Measurements from ENCODE around the gene SRPK2.

The SRPK2 gene

DNA sequence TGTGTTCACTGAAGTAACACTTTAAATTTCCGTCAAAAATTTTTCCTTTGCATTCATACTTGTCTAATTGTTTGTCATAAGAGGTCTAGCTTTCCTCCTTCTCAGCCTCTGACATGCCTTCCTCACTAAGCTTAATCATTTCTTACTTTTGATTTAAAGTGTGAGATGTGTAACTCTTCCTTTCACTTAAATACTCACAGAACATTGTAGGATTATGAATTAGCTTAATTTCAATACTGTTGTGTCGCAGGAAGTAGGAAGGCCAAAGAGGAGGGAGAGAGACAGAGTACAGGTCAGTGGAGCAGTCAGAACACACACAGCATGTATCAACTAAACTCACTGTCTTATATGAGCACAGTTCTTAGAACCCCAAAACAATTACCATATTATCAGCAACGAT, 99.0 kb downstream of the SRPK2 start:
- Histone ChIP-seq H3K9me3 (ENCODE audit: control insufficient read depth, insufficient read depth, low read depth, low read length) (no peaks in the 10 kb centered on the region), H3K27ac (ENCODE audit: extremely low read depth, low read depth, low read length) (no peak overlapping the region), H3K4me1 (ENCODE audit: control insufficient read depth, insufficient read depth, low read length) (no peaks in the 10 kb centered on the region), H3K4me3 (ENCODE audit: low read depth, low read length) (no peak overlapping the region), H3K36me3 (ENCODE audit: control insufficient read depth in 2 of 2, insufficient read depth in 1 of 2, low read length in 2 of 2) (no peaks in the 10 kb centered on the region)
- ChIA-PET CTCF (interaction anchor here (0.6 kb wide), 1 partner anchor 20 kb away, joined by 4 read pairs; no protein-coding TSS in a partner anchor), POLR2A (no interaction called here)
- TF ChIP-seq ZNF521 (tag by site-specific recombination; IDR thresholded peaks at IDR 0.05), result no peak
- TF ChIP-seq ZFP41 (tag by site-specific recombination; IDR thresholded peaks at IDR 0.05; ENCODE audit: borderline replicate concordance), result no peak
- TF ChIP-seq ZNF621 (tag by site-specific recombination; IDR thresholded peaks at IDR 0.05), result no peak
- no peak for TF ChIP-seq ZNF529 (tag by site-specific recombination; IDR thresholded peaks at IDR 0.05; ENCODE audit: insufficient replicate concordance)
- no peak for TF ChIP-seq YY2 (tag by site-specific recombination; IDR thresholded peaks at IDR 0.05)
- TF ChIP-seq TSHZ1 (tag by site-specific recombination; IDR thresholded peaks at IDR 0.05; ENCODE audit: borderline replicate concordance), result no peak

- Histone ChIP-seq H3K36me3 (ENCODE audit: control insufficient read depth in 2 of 2, insufficient read depth in 1 of 2, low read length in 2 of 2) (no peaks in the 10 kb centered on the region), H3K27ac (ENCODE audit: extremely low read depth, low read depth, low read length) (no peak overlapping the region), H3K4me3 (ENCODE audit: low read depth, low read length) (no peak overlapping the region), H3K4me1 (ENCODE audit: control insufficient read depth, insufficient read depth, low read length) (no peaks in the 10 kb centered on the region), H3K9me3 (ENCODE audit: control insufficient read depth, insufficient read depth, low read depth, low read length) (no peaks in the 10 kb centered on the region)
- no peak for TF ChIP-seq BCL11B (tag by site-specific recombination; IDR thresholded peaks at IDR 0.05; ENCODE audit: low read depth)
- POLR2A ChIA-PET, result interaction anchor here (0.6 to 0.7 kb wide), 2 partner anchors 13 to 25 kb away, joined by 6 to 7 read pairs; no protein-coding TSS in a partner anchor
- CTCF ChIA-PET, result no interaction called here
These were observed 102.3 kb downstream of the SRPK2 start for GRCh38 chr7:105286441-105286840.

DNA sequence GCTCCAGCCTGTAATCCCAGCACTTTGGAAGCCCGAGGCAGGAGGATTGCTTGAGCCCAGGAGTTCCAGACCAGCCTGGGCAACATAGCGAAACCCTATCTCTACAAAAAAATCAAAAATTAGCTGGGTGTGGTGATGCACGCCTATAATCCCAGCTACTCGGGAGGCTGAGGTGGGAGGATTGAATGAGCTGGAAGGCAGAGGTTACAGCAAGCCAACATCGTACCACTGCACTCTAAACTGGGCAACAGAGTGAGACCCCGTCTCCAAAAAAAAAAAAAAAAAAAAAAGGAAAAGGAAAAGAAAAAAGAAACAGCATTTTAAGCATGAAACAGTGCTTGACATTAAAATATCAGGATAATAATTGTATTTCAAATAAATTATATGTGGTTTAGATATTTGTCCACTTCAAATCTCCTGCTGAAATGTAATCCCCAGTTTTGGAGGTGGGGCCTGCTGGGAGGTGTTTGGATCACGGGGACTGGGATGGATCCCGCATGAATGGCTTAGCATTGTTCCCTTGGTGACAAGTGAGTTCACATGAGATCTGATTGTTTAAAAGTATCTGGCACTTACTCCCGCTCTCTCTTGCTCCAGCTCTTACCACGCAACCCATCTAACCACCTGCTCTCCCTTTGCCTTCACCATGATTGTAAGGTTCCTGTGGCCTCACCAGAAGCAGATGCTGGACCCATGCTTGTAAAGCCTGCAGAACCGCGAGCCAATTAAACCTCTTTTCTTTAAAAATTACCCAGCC, 103.4 kb downstream of the SRPK2 start:
- H3K4me3 ChIP-seq (ENCODE audit: low read depth, low read length), result no peak overlapping the region
- no peaks in the 10 kb centered on the region for H3K9me3 ChIP-seq (ENCODE audit: control insufficient read depth, insufficient read depth, low read depth, low read length)
- H3K36me3 ChIP-seq (ENCODE audit: control insufficient read depth in 2 of 2, insufficient read depth in 1 of 2, low read length in 2 of 2), result no peaks in the 10 kb centered on the region
- ChIA-PET CTCF (interaction anchor here (1.2 kb wide), 1 partner anchor 12 kb away, joined by 4 read pairs; no protein-coding TSS in a partner anchor), POLR2A (no interaction called here)
- H3K27ac ChIP-seq (ENCODE audit: extremely low read depth, low read depth, low read length), result no peak overlapping the region
- no peaks in the 10 kb centered on the region for H3K4me1 ChIP-seq (ENCODE audit: control insufficient read depth, insufficient read depth, low read length)
- TF ChIP-seq ZNF544 (tag by site-specific recombination; IDR thresholded peaks at IDR 0.05) (no peak), ZNF121 (tag by site-specific recombination; IDR thresholded peaks at IDR 0.05) (peak; percentile 57; the same call in 1 of the 2 replicates)

GRCh38 chr7:105284014-105284413, 104.7 kb downstream of the SRPK2 start:
- CTCF ChIA-PET, result interaction anchor here (0.6 to 1.4 kb wide), 2 partner anchors 9 to 90 kb away, joined by 3 read pairs; no protein-coding TSS in a partner anchor
- H3K9me3 ChIP-seq (ENCODE audit: control insufficient read depth, insufficient read depth, low read depth, low read length), result no peaks in the 10 kb centered on the region
- TF ChIP-seq ZNF626 (tag by site-specific recombination; IDR thresholded peaks at IDR 0.05) (no peak), ZNF23 (tag by site-specific recombination; IDR thresholded peaks at IDR 0.05; ENCODE audit: borderline replicate concordance) (no peak), SALL2 (tag by site-specific recombination; IDR thresholded peaks at IDR 0.05; ENCODE audit: borderline replicate concordance) (no peak)
- TF ChIP-seq, protein P1, sequence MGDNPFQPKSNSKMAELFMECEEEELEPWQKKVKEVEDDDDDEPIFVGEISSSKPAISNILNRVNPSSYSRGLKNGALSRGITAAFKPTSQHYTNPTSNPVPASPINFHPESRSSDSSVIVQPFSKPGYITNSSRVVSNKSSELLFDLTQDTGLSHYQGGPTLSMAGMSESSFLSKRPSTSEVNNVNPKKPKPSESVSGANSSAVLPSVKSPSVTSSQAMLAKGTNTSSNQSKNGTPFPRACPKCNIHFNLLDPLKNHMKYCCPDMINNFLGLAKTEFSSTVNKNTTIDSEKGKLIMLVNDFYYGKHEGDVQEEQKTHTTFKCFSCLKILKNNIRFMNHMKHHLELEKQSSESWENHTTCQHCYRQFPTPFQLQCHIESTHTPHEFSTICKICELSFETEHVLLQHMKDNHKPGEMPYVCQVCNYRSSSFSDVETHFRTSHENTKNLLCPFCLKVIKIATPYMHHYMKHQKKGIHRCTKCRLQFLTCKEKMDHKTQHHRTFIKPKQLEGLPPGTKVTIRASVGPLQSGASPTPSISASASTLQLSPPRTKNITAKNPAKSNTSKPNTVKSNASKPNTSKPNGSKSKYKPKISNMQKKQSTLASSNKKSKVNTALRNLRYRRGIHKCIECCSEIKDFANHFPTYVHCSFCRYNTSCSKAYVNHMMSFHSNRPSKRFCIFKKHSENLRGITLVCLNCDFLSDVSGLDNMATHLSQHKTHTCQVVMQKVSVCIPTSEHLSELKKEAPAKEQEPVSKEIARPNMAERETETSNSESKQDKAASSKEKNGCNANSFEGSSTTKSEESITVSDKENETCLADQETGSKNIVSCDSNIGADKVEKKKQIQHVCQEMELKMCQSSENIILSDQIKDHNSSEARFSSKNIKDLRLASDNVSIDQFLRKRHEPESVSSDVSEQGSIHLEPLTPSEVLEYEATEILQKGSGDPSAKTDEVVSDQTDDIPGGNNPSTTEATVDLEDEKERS (tag by site-specific recombination; IDR thresholded peaks at IDR 0.05), result no peak
- H3K27ac ChIP-seq (ENCODE audit: extremely low read depth, low read depth, low read length), result no peak overlapping the region
- H3K4me1 ChIP-seq (ENCODE audit: control insufficient read depth, insufficient read depth, low read length), result no peaks in the 10 kb centered on the region
- H3K4me3 ChIP-seq (ENCODE audit: low read depth, low read length), result no peak overlapping the region
- H3K36me3 ChIP-seq (ENCODE audit: control insufficient read depth in 2 of 2, insufficient read depth in 1 of 2, low read length in 2 of 2), result no peaks in the 10 kb centered on the region
- POLR2A ChIA-PET, result no interaction called here

Data from HEK293 (cell line).